Tibial artery (tissue), 4 donors: ENCODE data around the gene C11orf86.

ENCODE experiments used
- DNase-seq, 2 donors: peaks; one replicate each; pipeline ENCODE4 v3.0.0-alpha.2; 2019
- H3K27ac ChIP-seq, 2 donors: fragments of 200-600 bp; sonication (generic) in 1 of 2; 1 replicate in 1 of 2; 2 replicates in 1 of 2; pipeline ENCODE4 v1.5.1; 2018 to 2019; ENCODE audit warnings: mild to moderate bottlenecking in 1 of 2
- H3K27me3 ChIP-seq, 2 donors: fragments of 200-600 bp; sonication (generic) in 1 of 2; one replicate each; pipeline versions ENCODE4 v1.5.1 to v1.6.0; 2016 to 2019
- H3K36me3 ChIP-seq, 3 donors: fragments of 200-600 bp; sonication (generic) in 2 of 3; one replicate each; pipeline ENCODE4 v1.5.1; 2016 to 2019; ENCODE audit warnings: mild to moderate bottlenecking in 2 of 3
- H3K4me1 ChIP-seq, 4 donors: fragments of 200-600 bp; sonication (generic) in 2 of 4; 1 replicate in 3 of 4; 2 replicates in 1 of 4; pipeline ENCODE4 v1.5.1; 2016 to 2019
- H3K4me3 ChIP-seq, 2 donors: fragments of 200-600 bp; sonication (generic) in 1 of 2; 1 replicate in 1 of 2; 2 replicates in 1 of 2; pipeline ENCODE4 v1.5.1; 2018 to 2019; ENCODE audit warnings: mild to moderate bottlenecking in 2 of 2
- H3K9me3 ChIP-seq, 3 donors: fragments of 200-600 bp; sonication (generic) in 1 of 3; one replicate each; pipeline ENCODE4 v1.5.1; 2016 to 2019
- intact Hi-C: fragments of 100-400 bp; cut with DNase I; formaldehyde crosslinking; loops from one replicate; pipeline ENCODE4 v1.15.0; 2023; ENCODE audit warnings: low total_unique reads
- TF ChIP-seq, protein P1 (sequence below), 2 experiments: fragments of 200-600 bp in 1 of 2; fragments of 450-650 bp in 1 of 2; IDR thresholded peaks; one replicate each; pipeline ENCODE4 v1.5.1; 2017 to 2019; ENCODE audit warnings: antibody characterized with exemption in 2 of 2, mild to moderate bottlenecking in 1 of 2, moderate library complexity in 1 of 2

Gene C11orf86

DNA sequence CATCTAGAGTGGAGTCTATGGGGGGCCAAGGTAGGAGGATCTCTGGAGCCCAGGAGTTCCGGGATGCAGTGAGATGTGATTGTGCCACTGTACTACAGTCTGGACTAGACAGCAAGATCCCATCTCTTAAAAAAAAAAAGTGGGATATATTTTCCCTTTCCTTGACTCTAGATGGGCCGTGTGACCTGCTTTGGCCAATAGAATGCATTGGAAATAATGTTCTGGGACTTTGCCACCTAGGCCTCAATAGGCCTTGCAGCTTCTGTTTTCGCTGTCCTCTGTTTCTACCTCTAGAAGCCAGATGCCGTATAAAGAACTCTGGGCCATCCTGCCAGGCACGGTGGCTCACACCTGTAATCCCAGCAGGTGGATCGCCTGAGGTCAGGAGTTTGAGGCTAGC is 3.6 kb downstream of the C11orf86 start:
- H3K27me3 ChIP-seq, result no peaks in the 10 kb centered on the region
- no peak overlapping the region for H3K27ac ChIP-seq
- DNase-seq, result no peak
- H3K4me1 ChIP-seq, result peaks cover 0 to 19% (median 13%) of the 10 kb centered on the region in 4 donors
- no peak overlapping the region for H3K4me3 ChIP-seq
- intact Hi-C loops, result no loop called here
- peaks cover 0 to 13% (median 5%) of the 10 kb centered on the region in 3 donors for H3K9me3 ChIP-seq
- H3K36me3 ChIP-seq, result no peaks in the 10 kb centered on the region
- TF ChIP-seq, protein P1, sequence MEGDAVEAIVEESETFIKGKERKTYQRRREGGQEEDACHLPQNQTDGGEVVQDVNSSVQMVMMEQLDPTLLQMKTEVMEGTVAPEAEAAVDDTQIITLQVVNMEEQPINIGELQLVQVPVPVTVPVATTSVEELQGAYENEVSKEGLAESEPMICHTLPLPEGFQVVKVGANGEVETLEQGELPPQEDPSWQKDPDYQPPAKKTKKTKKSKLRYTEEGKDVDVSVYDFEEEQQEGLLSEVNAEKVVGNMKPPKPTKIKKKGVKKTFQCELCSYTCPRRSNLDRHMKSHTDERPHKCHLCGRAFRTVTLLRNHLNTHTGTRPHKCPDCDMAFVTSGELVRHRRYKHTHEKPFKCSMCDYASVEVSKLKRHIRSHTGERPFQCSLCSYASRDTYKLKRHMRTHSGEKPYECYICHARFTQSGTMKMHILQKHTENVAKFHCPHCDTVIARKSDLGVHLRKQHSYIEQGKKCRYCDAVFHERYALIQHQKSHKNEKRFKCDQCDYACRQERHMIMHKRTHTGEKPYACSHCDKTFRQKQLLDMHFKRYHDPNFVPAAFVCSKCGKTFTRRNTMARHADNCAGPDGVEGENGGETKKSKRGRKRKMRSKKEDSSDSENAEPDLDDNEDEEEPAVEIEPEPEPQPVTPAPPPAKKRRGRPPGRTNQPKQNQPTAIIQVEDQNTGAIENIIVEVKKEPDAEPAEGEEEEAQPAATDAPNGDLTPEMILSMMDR (IDR thresholded peaks at IDR 0.05), result no peak

DNA sequence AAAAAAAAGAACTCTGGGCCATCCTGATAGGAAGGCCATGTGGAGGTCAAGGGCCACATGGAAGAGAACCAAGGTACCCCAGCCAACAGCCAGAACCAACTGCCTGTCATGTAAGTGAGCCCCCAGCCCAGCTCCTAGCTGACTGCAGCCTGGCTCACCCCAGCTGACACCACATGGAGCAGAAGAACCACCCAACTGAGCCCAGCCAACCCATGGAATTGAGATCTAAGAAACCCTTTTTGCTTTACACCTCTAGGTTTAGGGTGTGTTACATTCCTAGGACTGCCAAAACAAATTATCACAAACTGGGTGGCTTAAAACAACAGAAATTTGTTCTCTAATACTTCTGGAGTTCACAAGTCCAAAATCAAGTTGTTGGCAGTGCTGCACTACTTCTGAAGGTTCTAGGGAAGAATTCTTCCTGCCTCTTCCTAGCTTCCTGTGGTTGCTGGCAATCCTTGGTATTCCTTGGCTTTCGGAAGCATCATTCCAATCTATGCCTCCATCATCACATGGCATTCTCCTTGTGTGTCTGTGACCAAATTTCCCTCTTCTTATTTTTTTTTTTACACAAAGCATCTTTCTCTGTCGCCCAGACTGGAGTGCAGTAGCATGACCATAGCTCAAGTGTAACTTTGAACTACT is 4.4 kb downstream of the C11orf86 start:
- TF ChIP-seq, protein P1 (IDR thresholded peaks at IDR 0.05), result no peak
- H3K9me3 ChIP-seq, result peaks cover 0 to 13% (median 5%) of the 10 kb centered on the region in 3 donors
- H3K27ac ChIP-seq, result no peak overlapping the region
- no peaks in the 10 kb centered on the region for H3K27me3 ChIP-seq
- no peak overlapping the region for H3K4me3 ChIP-seq
- intact Hi-C loops, result no loop called here
- H3K4me1 ChIP-seq, result peaks cover 0 to 24% (median 13%) of the 10 kb centered on the region in 4 donors
- DNase-seq, result no peak
- no peaks in the 10 kb centered on the region for H3K36me3 ChIP-seq

DNA sequence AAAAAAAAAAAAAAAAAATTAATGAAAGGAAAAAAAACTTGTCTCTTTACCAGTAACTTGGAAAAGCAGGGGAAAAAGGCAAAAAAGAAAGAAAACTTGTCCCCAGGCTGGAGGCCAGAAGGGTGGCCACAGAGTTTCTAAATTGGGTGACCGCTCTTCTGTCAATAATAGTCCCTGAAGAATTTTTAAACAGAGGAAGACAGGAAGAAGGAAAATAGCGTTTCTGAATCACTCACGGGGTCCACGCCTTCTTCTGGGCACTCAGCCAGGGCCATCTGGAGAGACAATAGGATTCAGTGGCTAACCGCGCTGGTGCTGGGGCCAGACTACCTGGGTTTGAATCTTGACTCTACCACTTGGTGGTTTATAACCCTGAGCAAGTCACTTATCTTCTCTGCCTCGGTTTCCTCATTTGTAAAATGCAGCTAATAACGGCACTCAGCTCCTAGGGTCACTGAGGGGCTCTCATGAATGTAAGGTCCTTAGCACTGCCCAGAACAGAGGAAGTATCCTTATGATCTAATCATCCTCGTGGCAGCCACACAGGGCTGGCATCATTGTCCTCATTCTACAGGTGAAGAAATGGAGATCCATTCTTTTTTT is 7.0 kb downstream of the C11orf86 start:
- H3K4me3 ChIP-seq, result no peak overlapping the region
- H3K27ac ChIP-seq, result peak overlapping the region in 1 of 2 donors; percentile 22
- H3K9me3 ChIP-seq, result peaks cover 0 to 13% (median 5%) of the 10 kb centered on the region in 3 donors
- TF ChIP-seq, protein P1 (IDR thresholded peaks at IDR 0.05), result no peak
- intact Hi-C loops, result no loop called here
- DNase-seq, result peak; percentile 89 to 90
- H3K27me3 ChIP-seq, result no peaks in the 10 kb centered on the region
- peaks cover 0 to 37% (median 25%) of the 10 kb centered on the region in 4 donors for H3K4me1 ChIP-seq
- H3K36me3 ChIP-seq, result no peaks in the 10 kb centered on the region

- H3K4me1 ChIP-seq, result peaks cover 0 to 41% (median 26%) of the 10 kb centered on the region in 4 donors
- H3K27ac ChIP-seq, result no peak overlapping the region
- intact Hi-C loops, result no loop called here
- TF ChIP-seq, protein P1 (IDR thresholded peaks at IDR 0.05), result no peak
- no peak for DNase-seq
- no peaks in the 10 kb centered on the region for H3K27me3 ChIP-seq
- H3K36me3 ChIP-seq, result no peaks in the 10 kb centered on the region
- peaks cover 0 to 11% (median 5%) of the 10 kb centered on the region in 3 donors for H3K9me3 ChIP-seq
- H3K4me3 ChIP-seq, result no peak overlapping the region
Measured at GRCh38 chr11:66983275-66983924, 8.3 kb downstream of the C11orf86 start.

DNA sequence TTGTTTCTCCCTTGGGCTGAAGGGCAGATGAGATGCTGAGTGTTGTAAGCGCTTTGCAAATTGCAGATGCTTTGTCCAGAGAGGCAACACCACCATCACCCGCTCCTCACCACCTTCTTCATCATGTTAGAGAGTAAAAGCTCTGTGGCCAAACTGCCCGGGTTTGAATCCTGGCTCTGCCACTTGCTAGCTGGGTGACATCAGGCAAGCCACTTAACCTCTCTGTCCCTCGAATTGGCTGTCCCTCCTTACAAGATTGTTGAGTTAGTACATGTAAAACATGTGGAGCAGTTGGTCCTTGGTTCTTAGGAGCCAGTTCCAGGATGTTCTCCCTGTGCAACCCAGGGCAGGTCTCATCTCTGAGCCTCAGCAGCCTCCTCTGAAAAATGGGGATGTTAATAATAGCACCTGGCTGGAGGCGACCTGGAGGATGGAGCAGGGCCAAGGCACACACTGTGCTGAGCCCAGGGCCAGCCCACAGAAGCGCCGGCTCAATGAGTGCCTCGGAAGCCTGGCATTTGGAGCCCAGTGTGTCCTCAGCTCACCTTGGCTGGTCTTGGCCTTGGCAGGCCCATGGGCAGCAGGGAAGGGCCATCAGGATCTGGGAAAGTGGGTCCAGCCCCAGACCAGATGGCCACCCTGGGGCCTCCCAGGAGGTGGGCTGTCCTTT is 10.5 kb downstream of the C11orf86 start:
- H3K9me3 ChIP-seq, result no peaks in the 10 kb centered on the region
- intact Hi-C loops, result no loop called here
- no peaks in the 10 kb centered on the region for H3K27me3 ChIP-seq
- peak overlapping the region in 1 of 2 donors; percentile 24 for H3K27ac ChIP-seq
- H3K4me3 ChIP-seq, result no peak overlapping the region
- no peaks in the 10 kb centered on the region for H3K36me3 ChIP-seq
- TF ChIP-seq, protein P1 (IDR thresholded peaks at IDR 0.05), result no peak
- peak in 1 of 2 donors; percentile 74 for DNase-seq
- H3K4me1 ChIP-seq, result peaks cover 0 to 41% (median 25%) of the 10 kb centered on the region in 4 donors
